Measurements from ENCODE around the gene MTUS2. TPM values are rescaled to one million over a fixed set of nuclear protein-coding genes. Genes with fewer than 3 reads are reported as not detected.

Gene MTUS2
- total and polyA plus RNA-seq, 10 of the 15 experiments (the other 5 are each of a cell fraction or from before 2014, with no cell fraction given): under 0.01 to 0.05 (median 0.02) TPM; not detected in 6

GRCh38 chr13:29524641-29525040 lies 704.5 kb downstream of the MTUS2 start (continued):
- no peak for TF ChIP-seq ZNF592 (IDR thresholded peaks at IDR 0.05)
- no peak for TF ChIP-seq CREM (IDR thresholded peaks at IDR 0.05; ENCODE audit: low read depth)

GRCh38 chr13:29525757-29526156 lies 705.6 kb downstream of the MTUS2 start:
- ChIA-PET POLR2A (no interaction called here), RAD21 (ENCODE audit: unreplicated experiment) (no interaction called here), SMC1A (ENCODE audit: uncharacterized antibody, unreplicated experiment) (interaction anchor here (1.2 kb wide), 1 partner anchor 18 kb away, joined by 3 read pairs; no protein-coding TSS in a partner anchor), CTCF (interaction anchor here (2.1 kb wide), 1 partner anchor 183 kb away, joined by 4 read pairs; no protein-coding TSS in a partner anchor)
- Histone ChIP-seq H3K27ac (ENCODE audit: control insufficient read depth, insufficient read depth) (no peak overlapping the region), H4K20me1 (ENCODE audit: control insufficient read depth, insufficient read depth) (no peaks in the 10 kb centered on the region), H3K27me3 (replicated peaks in 1 of 2; ENCODE audit: control insufficient read depth in 2 of 2, insufficient read depth in 2 of 2, low read length in 1 of 2) (no peaks in the 10 kb centered on the region), H3K4me1 (ENCODE audit: control insufficient read depth, insufficient read depth, low read length) (no peaks in the 10 kb centered on the region), H3K4me2 (ENCODE audit: control insufficient read depth, insufficient read depth) (no peak overlapping the region), H3K9me3 (replicated peaks; ENCODE audit: control insufficient read depth, insufficient read depth, low read length) (no peaks in the 10 kb centered on the region), H3K4me3 (no peak overlapping the region), H3K36me3 (ENCODE audit: control insufficient read depth in 2 of 2, insufficient read depth in 2 of 2, low read length in 1 of 2) (peaks cover 25 to 38% of the 10 kb centered on the region in 2 experiments), H2AFZ (ENCODE audit: control insufficient read depth, low read depth, low read length) (no peak overlapping the region), H3K79me2 (ENCODE audit: control insufficient read depth, insufficient read depth, low read length) (no peaks in the 10 kb centered on the region), H3K9ac (ENCODE audit: control insufficient read depth, insufficient read depth, low read length) (no peak overlapping the region)
- DNase-seq (ENCODE audit: low read depth, low spot score): no peak
- no peak for ATAC-seq
- intact Hi-C loops (cut with micrococcal nuclease; ENCODE audit: unreplicated experiment): no loop called here
- no peak for TF ChIP-seq CREM (IDR thresholded peaks at IDR 0.05; ENCODE audit: low read depth)
- TF ChIP-seq HDGF (IDR thresholded peaks at IDR 0.05): no peak
- TF ChIP-seq IRF5 (IDR thresholded peaks at IDR 0.05; ENCODE audit: borderline replicate concordance): no peak
- no peak for TF ChIP-seq CTCF (IDR thresholded peaks at IDR 0.05 in 2 of 3, conservative IDR thresholded peaks at IDR 0.05 in 1 of 3; ENCODE audit: control insufficient read depth in 2 of 3, extremely low read depth in 1 of 3, insufficient read depth in 1 of 3, low read depth in 3 of 3, low read length in 3 of 3)
- TF ChIP-seq TCF7 (IDR thresholded peaks at IDR 0.05; ENCODE audit: borderline replicate concordance): no peak
- TF ChIP-seq ZNF24 (IDR thresholded peaks at IDR 0.05): no peak
- TF ChIP-seq NR2C1 (IDR thresholded peaks at IDR 0.05): no peak
- TF ChIP-seq ZNF207 (IDR thresholded peaks at IDR 0.05; ENCODE audit: borderline replicate concordance): no peak
- TF ChIP-seq NBN (IDR thresholded peaks at IDR 0.05): no peak
- TF ChIP-seq TCF12 (IDR thresholded peaks at IDR 0.05; ENCODE audit: low read depth, low read length): no peak
- no peak for TF ChIP-seq NRF1 (conservative IDR thresholded peaks at IDR 0.05; ENCODE audit: low read depth, low read length)
- TF ChIP-seq RAD51 (IDR thresholded peaks at IDR 0.05): no peak
- TF ChIP-seq CBX3 (IDR thresholded peaks at IDR 0.05; ENCODE audit: borderline replicate concordance, low read depth): no peak
- TF ChIP-seq SMAD5 (IDR thresholded peaks at IDR 0.05; ENCODE audit: low read depth): no peak
- TF ChIP-seq KAT2A (conservative IDR thresholded peaks at IDR 0.05; ENCODE audit: control insufficient read depth, low read depth, low read length): no peak
- BruUV-seq (replicated peaks): no TSS peak
- no peak for FAIRE-seq
- WGBS (ENCODE audit: insufficient coverage, insufficient replicate concordance, low lambda C conversion rate, missing lambda C conversion rate): 75% methylated on average over 7 of the region's 7 CpGs
- in situ Hi-C loops (cut with MboI): no loop called here
